GM19099 (cell line): ENCODE results near the gene CD163L1.

Source experiments
- POLR2A ChIP-seq: IDR thresholded peaks from 3 replicates; pipeline ENCODE4 v1.6.1; 2011; ENCODE audit warnings: low read depth; ENCODE audit not compliant: insufficient read length; ENCODE audit errors: extremely low read depth

The CD163L1 gene

DNA sequence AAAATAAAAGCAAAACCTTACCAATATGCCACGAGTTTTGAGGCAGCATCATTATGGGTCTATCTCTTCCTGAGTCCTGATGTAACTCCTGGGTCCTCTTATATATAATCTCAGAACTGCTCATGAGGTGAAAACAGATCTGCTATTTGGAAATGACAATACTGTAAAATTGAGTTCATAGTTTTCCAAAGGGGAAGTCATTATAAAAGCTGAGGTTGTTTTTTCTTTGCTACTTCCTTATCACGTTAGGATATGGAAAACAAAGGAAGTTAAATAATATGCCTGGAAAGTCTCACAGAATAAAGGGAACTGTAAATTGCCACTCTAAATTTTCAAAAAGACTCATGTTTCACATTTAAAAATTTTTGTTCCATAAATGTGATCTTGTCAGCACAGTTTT is at the start of gene CD163L1:
CD163L1 (minus strand) TSS at position 78 of the 400 bp plus-strand sequence; CDS start at position 52, 26 bp downstream.
- no peak for TF ChIP-seq POLR2A

DNA sequence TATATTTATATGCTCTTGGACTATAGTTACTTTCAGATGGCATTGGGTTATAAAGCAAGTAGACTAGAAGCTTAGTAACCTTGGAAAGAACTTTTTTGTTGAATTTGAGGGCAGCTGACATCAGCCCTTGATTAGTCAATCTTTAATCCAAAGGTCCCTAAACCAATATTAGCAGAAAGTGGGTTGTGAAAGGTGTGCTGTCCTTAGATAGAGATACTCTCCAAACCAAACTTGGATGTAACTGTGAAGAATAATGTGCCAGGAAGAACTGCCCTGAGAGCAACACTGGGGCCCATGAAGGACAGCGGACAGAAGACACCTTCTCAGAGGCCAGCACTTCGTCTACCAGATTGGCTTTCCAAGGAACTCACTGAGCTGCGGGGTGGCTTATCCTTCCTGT is 49.1 kb upstream of the CD163L1 start:
- no peak for TF ChIP-seq POLR2A

DNA sequence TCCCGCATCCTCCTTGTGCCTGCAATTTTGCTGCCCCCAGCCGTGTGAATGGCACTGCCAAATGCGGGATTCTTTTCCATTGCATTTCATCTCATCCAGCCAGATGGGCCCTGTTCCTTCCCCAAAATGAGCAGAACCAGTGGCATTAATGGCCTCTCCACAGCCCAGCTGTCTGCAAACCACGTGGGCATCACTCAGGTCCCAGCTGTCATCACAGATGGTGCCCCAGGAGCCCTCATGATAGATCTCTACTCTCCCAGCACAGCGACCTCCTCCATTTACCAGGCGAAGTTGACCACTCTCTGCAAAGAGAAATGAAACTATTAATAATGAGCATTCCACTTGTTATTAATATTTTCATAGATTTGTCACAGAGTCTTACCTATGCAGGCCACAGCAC is 42.6 kb upstream of the CD163L1 start:
- TF ChIP-seq POLR2A, result no peak

DNA sequence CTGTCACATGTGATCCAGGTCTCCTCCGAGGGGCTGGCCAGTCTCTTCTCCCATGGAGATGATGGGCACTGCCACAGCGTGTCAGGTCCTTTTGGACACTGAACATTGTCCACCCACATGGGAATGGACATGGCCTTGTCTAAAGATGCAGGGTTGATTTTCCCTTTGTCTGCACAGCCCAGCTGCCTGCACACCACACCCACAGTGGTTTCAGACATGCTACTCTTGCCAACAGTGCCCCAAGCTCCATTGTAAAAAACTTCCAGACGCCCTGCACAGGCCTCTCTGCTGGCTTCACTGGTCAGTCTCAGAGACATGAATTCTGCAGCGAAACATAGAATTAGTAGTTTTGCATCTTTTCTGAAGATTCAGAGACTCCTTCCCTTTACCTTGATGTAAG is 41.1 kb upstream of the CD163L1 start:
- TF ChIP-seq POLR2A, result no peak

DNA sequence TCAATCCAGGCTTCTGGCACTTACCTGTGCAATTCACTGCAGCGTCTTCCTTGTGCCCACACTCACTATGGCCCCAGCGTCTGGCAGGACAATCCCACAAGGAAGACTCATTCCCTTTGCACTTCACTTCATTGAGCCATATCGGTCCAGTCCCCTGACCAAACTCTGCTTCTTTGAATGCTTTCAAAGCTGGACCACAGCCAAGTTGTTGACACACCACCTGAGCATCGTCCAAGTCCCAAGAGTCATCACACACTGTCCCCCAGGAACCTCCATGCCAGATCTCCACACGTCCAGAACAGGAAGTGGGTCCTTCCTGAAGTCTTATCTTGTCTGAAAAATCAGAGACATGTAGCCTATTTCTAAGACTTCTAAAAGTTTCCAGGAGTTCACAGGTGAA is 39.4 kb upstream of the CD163L1 start:
- TF ChIP-seq POLR2A, result no peak

DNA sequence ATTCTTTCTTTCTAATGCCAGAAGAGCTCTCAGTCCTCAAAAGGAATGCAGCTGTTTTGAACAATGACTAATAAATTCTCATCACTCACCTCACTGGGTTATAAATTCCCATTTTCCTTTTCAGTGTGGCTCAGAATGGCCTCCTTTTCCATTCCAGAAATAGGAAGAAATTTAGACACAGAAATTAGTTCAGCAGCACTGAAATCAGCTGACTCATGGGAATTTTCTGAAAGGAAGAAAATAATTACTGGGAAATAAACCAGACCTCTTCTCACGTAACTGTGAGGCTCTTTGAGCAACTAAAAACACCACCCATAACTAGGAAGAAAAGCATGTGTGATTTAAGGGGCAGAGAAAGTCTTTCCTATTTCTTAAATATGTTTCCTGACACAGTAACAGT is 35.8 kb upstream of the CD163L1 start:
- no peak for TF ChIP-seq POLR2A

DNA sequence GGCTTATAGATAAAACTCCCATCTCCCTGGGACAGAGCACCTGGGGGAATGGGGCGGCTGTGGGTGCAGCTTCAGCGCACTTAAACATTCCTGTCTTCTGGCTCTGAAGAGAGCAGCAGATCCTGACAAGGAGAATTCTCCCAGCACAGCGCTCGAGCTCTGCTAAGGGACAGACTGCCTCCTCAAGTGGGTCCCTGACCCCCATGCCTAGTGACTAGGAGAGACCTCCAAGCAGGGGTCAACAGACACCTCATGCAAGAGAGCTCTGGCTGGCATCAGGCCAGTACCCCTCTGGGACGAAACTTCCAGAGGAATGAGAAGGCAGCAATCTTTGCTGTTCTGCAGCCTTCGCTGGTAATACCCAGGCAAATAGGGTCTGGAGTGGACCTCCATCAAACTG is 28.1 kb upstream of the CD163L1 start:
- TF ChIP-seq POLR2A, result no peak

DNA sequence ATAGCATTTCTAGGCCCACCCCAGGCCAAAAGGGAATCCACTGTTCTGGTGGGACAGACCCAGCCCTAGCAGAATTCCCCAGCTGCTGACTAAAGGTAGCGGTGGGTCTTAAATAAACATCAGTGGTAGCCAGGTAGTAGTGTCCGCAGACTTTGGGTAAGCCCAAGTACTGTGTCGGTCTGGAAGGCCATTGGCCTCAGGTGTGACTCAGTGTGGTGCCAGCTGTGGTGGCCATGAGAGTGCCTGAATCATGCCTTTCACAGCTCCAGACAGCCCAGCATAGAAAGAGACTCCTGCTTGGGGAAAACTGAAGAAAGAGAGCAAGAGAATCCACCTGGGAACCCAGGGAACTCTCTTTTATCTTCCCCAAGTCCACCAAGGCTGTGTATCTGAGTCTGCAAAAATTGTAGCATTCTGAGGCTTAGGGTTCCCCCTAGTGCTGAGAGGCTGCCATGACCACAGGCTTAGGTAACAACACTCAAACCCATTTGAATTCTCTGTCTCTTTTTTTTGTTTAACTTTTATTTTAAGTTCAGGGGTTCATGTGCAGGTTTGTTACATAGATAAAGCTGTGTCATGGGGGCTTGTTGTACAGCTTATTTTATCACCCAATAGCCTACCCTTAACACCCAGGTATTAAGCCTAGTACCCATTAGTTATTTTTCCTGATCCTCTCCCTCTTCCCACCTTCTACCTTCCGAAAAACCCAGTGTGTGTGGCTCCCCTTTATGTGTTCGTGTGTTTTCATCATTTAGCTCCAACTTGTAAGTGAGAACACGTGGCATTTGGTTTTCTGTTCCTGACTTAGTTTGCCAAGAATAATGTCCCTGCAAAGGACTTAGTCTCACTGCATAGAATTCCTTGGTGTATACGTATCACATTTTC is 16.7 kb upstream of the CD163L1 start:
- TF ChIP-seq POLR2A, result no peak

DNA sequence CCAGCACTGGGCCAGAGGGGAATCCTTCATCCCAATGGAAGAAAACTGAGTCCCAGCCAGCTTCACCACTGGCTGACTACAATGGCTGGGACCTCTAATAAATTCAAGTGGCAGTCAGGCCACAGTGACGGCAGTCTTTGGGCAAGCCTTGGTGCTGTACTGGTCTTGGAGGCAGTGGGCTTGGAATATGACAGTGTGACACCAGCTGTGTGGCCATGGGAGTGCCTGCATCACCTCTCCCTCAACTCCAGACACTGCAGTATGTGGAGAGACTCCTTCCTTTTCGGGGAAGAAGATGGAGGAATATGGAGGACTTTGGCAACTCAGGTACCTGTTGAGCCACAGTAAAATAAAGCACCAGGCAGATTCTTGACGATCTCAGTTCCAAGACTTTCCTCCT is 16.0 kb upstream of the CD163L1 start:
- no peak for TF ChIP-seq POLR2A

DNA sequence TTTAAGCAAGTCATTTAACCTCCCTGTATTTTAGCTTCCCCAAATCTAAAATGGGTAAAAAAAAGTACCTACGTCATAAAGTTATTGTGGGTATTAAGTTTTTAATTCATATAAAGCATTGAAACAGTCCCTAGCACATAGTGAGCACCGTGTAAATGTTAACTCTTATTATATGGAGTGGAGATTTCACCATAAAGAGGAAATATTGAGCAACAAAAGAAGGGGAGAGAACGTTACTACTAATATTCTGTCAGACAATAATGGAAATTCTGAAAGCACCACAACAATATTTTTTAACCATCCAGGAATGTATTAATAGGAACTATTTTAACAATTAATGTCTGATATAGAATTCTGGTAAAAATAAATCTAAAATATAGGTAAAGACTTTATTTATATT is 7.8 kb upstream of the CD163L1 start:
- TF ChIP-seq POLR2A, result no peak

DNA sequence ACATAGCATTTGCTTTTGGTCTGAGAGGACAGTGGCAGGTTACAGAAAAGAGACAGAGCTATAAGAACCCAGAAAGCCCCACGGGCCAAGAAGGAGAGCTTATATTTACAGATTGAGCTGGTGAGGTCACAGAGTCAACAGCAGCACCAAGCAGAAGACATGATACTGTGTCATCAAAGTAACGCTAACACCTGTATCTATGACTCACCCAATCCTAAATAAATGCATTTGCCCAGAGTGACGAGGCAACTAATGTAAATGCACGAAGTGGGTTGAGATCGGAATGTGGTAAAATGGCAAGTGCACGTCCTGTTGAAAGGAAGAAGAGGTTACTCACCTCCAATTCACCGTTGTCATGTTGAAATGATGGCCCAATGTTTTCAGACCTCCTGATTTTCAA is 6.7 kb upstream of the CD163L1 start:
- TF ChIP-seq POLR2A, result no peak

DNA sequence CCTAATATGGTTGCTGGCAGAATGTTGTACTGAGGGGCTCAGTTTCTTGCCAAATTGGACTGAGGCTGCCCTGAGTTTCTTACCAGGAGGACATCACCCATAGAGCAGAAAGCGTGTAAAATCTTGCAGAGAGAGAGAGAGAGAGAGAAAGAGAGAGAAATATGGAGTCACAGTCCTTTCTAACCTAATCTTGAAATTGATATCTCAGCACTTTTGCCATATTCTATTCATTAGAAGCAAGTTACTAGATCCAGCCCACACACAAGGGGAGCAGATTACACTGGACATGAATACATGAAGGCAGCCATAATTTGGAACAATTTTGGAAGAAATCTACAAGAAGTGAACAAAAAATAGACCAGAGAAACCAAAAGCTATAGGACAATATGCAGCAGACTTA is 4.1 kb upstream of the CD163L1 start:
- TF ChIP-seq POLR2A, result no peak

DNA sequence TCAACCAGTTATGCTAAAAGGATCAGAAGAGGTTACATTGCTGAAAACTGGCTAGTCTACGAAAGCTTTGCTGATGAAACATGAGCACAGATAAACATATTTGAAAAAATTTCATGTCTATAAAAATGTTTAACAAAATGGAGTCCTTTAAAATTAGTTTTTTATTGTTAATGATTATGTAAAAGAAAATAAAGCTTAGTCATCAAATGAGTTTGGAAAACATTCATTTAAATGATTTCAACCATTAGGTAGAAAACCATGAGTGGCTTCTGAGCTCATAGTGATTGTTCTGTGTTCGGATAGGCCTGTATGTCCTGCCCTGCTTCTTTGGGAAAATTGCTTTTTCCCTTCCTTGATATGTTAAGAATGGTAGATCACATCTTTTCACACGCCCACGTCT is 584 bp upstream of the CD163L1 start:
- TF ChIP-seq POLR2A, result no peak

DNA sequence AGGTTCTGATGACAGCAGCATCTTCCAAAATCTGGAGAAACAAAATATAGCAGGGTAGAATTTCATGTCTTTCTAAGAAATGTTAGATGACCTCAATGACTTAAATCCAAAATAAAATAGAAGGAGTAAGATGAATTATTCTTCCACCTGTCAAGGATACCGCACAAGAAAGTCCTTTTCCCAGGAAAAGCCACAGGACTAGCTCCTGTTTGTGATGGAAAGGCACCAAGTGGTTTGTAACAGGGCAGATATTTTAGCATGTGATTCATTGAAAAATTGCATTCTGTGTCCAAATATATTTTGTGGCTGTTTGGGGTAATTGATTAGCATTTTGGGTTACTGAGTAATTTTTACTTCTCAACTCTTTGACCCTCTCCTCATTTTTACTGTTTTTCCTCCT is 2.7 kb downstream of the CD163L1 start:
- no peak for TF ChIP-seq POLR2A

DNA sequence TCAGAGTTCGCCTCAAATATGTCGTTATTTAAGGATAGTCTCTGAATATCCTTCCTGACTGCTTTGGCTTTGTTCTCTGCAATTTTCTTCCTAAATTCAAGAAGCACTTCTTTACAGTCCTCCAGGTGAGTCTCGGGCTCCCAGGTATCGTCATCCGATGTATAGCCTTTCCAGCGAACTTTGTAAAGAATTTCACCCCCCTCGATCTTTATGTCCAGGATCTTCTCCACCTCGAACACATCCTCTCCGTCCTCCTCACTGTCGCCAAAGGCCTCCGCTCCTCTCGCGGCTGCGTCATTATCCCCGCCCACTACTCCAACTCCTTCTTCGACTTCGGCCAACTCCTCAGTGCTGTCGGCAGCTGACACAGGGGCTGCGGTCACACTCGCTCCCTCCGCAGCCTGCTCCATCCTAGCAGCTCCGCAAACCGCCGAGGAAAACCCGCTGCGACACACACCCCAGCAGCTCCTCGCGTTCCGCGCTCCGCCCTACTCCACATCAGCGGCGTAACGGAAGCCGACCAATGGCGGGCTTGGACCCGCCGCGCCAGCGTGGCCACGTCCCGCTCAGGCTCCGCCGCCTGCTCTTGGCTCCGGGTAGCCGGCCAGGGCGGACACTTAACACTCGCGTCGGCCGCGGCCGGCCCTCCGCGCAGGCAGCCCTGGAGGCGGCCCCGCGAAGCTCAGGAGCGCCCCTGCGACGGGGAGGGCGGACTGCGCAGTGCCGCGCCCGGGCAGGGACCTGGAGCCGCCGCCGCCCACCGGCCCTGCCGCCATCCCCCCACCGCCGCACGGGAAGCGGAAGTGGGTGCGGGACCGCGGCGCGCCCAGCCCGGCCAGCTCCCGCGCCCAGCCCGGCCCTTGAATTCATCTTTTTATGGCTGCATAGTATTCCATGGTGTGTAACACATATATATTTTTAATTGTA is 4.1 kb downstream of the CD163L1 start:
- TF ChIP-seq POLR2A, result no peak

DNA sequence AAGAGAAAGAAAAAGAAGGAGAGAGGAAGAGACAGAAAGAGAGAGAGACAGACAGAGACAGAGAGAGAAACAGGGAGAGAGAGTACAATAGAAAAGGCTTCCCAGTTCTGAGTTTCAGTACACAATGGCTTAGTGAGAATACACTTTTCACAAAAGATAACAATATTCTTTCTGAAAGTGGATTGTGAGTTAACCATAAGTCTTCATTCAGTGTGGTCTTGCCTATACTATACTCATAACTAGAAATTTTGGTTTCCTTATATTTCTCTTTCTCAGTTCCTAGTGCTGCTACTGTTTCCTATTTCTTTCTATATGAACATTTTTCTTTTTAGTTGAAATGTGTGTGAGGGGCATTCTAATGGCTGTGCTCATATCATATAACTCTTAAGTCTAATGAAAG is 9.3 kb downstream of the CD163L1 start:
- TF ChIP-seq POLR2A, result no peak
